Breast epithelium (tissue), 3 donors: ENCODE results near the gene GMPS.

Source experiments
- CTCF ChIP-seq, 3 donors: fragments of 450-650 bp; IDR thresholded peaks; one replicate each; pipeline ENCODE4 v1.5.1; 2016 to 2017; ENCODE audit warnings: antibody characterized with exemption in 3 of 3, mild to moderate bottlenecking in 3 of 3, moderate library complexity in 3 of 3
- POLR2AphosphoS5 ChIP-seq, 3 donors: sonication (generic); formaldehyde crosslinking; IDR thresholded peaks; one replicate each; pipeline ENCODE4 v1.6.1; 2017; ENCODE audit warnings: antibody characterized with exemption in 3 of 3

- TF ChIP-seq POLR2AphosphoS5 (IDR thresholded peaks at IDR 0.05) (no peak), CTCF (IDR thresholded peaks at IDR 0.05) (no peak)
These were observed 78.0 kb downstream of the GMPS start for GRCh38 chr3:155948476-155948875.
